ENCODE data around the gene SRSF7.

DNA sequence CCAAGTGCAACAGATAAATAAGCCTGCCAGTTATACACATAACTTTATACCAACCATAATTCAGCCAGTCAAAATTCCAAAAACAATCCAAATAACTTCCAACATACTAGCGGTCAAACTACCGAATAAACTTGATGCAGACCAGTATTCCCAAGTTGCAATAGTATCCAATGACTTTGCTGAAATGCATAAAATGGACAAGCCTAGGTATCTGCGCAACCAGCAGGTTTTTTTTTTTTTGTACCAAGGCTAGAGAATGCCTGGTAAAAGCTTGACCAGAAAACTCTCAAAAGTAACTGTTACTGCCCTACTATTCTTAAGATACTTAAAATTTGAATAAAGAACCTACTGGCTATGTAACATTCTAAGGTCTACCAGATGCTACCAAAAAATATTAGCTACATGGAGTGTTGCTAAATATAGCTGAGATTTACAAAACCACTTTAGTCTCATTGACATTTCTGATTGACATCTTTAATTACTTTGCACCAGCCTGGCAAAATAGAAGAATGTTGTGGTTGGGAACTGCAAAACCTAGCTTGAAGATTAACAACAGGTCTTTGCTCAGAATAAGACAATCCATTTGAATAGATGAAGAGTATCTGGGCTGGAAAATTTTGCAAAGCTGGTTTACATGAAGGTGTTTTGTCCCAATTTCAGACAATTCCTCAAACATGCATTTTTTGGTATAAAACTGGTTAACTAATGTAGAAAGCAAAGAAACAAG lies 7.3 kb downstream of the SRSF7 start:
- TF ChIP-seq CTCF (IDR thresholded peaks at IDR 0.05), result no peak
- TF ChIP-seq POLR2A (IDR thresholded peaks at IDR 0.05), result no peak
- TF ChIP-seq POLR2AphosphoS5 (IDR thresholded peaks at IDR 0.05), result no peak

Measured in gastroesophageal sphincter (tissue), 3 donors.